Measurements from ENCODE around the gene KCNS1.

The KCNS1 gene

DNA sequence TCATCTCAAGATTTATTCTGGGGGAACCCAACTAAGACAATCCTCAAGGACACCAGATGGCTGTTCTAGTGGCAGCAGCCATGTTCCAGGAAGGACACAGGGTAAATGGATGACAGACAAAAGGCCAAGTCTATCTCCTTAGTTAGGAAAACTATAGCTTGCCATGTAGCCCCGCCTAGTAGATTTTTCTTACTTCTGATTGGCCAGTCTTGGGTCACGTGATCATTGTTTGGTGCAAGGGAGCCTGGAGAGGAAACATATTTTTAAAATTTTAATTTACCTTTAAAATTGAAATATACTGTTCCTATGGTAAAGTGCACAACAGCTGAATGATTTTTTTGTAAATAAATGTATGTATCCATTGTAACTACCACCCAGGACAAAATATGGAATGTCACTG lies 4.4 kb upstream of the KCNS1 start:
- no peak for DNase-seq

DNA sequence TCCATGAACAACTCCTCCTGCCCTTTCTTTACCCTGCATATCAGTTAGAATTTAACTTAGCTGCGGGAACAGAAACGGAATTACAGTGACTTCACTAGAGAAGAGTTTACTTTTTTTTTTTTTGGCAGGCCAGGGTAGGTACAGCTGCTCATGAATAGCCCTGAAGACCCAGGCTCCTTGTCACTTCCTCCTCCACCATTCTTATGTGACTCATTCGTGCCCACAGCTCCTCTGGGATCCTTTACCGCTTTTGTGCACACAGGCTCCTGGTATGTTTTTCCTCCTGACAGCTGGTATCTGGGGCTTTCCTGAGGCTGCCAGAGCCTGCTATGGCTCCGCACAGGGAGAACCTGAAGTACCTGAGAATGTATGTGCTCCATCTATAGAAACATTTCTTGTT lies 3.9 kb upstream of the KCNS1 start:
- no peak for DNase-seq

DNA sequence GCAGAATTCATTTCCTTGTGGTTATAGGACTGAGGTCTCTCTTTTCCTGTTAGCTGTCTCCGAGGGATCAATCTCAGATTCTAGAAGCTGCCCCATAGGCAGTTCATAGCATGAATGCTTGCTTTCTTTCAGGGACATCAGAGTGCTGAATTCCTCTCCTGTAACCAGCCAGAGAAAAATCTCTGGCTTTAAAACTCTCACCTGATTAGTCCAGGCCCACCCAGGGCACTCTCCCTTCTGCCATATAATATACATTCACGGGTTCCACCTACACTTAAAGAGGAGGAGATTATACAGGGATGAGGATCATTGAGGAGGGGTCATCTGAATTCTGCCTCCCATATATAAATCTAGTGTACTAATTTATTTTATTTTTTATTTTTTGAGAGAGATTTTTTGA lies 2.1 kb upstream of the KCNS1 start:
- DNase-seq = no peak

DNA sequence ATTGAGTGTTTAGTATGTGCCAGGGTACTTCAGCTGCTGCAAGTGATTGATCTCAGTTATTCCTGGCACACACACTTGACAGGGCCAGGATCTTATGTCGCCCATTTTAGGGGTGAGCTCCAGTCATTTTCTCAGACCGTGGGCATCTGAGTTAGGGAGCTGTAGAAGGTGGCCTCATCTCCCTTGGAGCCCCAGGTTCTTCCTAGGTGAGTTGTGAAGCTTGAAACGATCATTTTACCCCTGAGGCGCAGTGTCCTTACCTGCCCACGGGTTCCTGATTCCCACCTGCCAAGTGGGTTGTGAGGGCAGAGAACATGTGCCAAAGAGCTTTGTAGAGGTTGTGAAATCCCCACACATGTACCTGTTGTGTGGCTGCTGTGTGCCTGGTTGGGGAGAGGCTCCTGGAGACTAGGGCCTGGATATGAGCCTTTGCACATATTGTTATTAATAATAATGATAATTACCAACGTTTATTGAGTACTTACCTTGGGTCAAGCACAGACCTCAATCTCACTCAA lies 465 bp upstream of the KCNS1 start:
- DNase-seq = no peak

DNA sequence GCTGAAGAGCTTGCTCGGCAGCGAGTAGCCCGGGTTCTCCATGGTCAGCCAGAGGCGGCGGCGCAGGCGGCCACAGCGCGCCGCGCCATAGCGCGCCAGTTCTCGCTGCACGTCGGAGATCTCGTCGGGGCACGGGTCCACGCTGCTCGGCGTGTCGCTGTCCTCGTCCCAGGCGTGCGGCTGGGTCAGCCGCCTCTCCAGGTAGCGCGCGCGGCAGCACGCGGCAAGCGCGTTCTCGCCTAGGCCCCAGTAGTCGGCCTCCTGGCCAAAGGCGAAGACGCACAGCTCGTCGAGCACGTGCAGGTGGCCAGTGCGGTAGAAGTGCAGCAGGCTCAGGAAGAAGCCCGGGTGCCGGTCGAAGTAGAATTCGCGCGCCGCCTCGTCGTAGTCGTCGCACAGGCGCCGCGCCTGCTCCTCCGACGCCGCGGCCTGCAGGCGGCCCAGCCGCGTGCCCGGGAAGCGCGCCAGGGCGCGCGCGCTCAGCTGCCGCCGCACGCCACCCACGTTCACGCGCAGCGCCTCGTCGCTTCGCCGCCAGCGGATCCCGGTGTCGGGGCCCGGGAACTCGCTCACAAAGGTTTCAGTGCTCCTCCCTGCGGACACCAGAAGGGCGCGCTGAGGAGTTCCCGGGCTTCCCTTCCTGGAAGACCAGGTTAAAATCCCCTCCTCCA lies 2.7 kb downstream of the KCNS1 start:
- peak; percentile 42 for DNase-seq

DNA sequence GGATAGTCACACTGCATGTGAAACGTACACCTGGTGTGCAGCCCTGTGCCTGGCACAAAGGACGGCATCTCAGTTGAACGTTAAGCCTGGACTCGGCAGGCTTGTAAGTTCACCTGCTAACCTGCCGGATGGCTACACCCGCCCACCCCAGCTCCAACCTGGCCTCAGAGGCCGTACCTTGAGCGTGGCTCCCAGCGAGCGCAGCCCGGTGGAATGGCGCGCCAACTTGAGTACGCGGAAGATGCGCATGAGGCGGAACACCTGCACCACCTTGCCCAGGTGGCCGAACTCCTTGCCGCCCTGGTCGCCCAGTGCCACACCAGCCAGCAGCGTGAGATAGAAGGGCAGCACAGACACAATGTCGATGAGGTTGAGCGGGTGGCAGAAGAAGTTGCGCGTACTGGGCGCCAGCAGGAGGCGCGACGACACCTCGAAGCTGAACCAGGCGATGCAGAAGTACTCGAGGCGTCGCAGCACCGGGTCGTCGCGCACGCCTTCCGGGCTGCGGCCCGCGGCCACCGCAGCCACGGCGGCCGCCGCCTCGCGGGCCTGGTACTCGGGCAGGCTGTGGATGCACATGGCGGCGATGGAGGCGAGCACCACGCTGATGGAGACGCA lies 3.3 kb downstream of the KCNS1 start:
- DNase-seq = peak in 1 of 2 experiments; percentile 58

DNA sequence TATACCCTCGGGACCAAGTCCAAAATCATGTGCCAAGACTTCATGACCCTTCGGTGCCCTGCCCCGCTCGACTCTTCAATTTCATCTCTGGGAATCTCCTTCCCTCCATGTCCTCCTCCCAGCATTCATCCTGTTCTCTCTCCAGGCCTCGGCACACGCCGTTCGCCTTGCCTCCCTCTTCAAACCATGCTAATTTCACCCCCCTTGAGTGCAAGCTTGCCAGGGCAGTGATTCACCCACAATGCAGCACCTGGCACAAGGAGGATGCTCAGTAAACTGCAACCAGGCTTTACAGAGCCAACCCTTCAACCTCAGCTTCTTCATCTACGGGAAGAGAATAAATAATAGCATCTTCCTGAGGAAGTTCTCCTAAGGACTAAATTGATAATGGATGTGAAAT lies 4.1 kb downstream of the KCNS1 start:
- DNase-seq = no peak

DNA sequence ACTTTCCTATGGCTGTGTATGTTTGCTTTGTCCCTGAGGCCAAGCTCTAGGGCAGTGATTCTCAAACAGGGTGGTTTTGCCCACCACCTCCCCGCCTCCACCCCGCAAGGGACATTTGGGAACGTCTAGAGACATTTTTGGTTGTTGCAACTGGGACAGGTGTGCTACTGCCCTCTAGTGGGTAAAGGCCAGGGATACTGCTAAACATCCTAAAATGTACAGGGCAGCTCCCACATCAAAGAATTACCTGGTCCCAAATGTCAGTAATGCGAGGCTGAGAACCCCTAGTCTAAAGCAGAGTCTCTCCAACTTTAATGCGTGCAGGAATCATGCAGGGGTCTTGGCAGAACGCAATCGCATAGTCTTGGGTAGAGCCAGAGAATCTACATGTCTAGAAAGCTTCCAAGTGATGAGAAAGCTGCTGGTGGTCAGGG lies 5.1 kb downstream of the KCNS1 start:
- peak in 1 of 2 experiments; percentile 55 for DNase-seq

DNA sequence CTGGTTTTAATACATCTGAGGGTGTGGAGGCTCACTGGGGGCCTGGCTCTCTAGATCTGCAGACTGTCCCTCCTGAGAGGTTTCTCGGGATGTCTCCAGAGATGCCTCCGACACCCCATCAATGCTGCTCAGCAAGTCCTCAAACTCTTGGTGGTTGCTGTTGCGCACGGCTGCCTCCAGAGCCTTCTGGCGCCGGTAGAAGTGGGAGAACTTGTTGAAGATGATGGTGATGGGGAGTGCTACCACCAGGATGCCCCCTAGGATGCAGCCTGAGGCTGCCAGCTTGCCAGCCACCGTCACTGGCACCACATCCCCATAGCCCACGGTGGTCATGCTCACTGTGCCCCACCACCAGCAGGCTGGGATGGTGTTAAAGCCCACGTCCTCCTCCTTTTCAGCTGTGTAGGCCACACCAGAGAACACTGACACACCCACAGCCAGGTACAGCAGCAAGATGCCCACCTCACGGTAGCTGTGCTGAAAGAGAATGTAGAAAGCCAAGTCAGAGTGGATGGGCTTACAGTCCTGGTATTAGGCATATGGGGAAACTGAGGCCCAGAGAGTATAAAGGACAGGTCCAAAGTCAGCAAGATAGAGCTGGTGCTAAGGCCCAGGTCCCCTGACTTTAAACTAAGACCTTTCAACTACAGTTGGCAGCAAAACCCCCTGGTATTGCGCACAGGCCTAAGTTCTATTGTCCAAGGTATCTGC lies 5.9 kb downstream of the KCNS1 start:
- no peak for DNase-seq

DNA sequence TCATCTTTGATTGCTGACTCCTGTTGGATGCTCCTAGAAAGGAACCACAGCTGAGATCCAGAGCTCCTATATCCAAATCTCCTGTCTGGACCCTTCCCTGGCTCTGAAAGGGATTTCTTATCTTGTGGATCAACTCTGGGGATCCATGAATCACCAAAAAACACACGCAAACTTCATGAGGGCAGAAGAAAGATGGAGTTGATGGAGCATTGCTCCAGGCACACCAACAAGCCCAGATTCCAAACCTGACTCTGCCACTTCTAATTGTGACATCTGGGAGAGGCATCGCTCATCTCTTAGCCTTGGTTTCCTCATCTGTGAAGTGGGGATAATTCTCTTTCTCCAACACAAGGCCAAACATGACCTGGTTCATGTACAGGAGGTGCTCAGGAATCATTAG lies 6.7 kb downstream of the KCNS1 start:
- DNase-seq = no peak

DNA sequence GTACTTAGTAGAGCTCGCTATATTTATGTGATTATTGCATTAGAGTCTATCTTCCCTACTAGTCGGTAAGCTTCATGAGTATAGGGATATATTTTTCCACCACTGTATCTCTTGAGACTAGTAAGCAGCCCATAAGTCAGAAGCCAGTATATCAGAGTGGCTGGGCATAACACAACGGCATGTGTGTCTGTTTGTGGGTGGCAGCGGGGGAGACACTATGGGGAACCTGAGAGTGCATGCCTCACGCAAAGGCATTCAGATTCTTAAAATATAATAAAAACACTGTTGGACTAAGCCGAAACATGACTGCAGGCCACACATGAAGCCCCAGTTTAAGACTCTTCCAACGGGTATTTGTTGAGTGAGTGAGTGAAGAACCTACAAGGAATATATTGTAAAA lies 8.0 kb downstream of the KCNS1 start:
- no peak for DNase-seq

DNA sequence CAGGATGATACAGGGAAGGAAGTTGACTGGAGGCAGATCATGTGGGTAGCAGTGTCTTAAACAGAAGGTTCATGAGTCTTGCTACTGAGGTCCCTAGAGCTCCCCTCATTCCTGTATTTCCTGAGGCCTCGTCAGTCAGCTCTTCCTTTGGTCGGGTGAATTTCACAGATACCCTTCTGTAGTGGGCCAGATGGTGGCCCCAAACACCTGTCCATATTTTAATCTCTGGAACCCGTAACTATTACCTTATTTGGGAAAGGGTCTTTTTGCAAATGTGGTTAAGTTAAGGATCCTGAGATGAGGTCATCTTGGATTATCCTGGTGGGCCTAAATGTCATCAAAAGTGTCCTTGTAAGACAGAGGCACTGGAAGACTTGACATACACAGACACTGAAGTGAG lies 9.6 kb downstream of the KCNS1 start:
- DNase-seq = peak in 1 of 2 experiments; percentile 72

DNA sequence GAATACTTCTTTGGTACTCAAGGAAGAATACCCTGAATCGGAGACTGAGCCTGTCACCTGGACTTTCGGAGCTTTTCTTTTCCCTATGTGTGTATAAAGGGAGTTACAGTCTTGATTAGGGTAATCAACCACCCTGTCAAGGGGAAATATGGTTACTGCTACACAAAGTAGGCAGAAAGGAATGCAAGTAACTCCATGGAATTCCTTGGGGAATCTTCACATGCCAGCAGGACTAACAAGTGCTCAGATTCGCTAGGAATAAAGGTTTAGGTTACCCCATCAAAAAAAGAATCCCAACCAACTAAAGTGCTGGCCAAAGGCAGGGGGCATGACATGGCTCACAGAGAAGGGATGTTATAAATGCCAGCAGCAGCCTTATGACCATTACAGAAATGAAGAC lies 10.4 kb downstream of the KCNS1 start:
- no peak for DNase-seq

DNA sequence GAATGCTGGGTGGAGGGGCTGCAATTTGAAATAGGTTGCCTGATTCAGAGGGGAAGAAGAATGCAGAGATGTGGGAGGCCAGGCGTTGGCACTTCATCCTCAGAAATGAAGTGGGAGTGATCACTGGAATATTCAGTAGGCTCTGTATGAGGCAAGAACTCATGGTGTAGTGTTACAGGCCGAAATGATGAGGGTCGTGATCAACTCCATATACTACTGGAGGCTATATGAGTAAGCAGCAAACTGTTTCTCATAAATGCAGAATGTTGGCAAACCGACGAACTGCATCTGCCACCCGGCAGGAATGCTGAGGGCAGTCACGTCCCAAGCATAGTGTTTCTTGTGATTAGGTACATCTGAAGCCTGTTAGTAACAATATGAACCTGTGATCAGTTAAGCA lies 12.7 kb downstream of the KCNS1 start:
- DNase-seq = no peak

DNA sequence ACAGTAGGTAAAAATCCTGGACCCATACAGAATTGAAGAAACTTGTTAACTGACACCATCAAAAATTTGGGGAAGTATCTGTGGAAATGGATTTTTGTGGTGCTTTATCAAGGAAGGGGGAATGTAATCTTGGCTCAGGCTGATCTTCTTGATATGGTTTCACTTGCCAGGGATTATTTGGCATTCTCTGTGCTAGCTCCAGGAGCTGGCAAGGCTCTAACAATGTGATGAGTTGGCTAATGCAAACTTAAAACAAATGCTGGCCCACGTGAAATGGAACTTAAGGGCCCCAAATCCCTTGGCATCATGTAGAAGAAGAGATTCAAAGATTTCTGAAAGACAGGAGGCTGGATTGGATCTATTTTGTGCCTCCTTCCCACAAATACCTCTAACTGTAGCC lies 13.1 kb downstream of the KCNS1 start:
- DNase-seq = no peak

DNA sequence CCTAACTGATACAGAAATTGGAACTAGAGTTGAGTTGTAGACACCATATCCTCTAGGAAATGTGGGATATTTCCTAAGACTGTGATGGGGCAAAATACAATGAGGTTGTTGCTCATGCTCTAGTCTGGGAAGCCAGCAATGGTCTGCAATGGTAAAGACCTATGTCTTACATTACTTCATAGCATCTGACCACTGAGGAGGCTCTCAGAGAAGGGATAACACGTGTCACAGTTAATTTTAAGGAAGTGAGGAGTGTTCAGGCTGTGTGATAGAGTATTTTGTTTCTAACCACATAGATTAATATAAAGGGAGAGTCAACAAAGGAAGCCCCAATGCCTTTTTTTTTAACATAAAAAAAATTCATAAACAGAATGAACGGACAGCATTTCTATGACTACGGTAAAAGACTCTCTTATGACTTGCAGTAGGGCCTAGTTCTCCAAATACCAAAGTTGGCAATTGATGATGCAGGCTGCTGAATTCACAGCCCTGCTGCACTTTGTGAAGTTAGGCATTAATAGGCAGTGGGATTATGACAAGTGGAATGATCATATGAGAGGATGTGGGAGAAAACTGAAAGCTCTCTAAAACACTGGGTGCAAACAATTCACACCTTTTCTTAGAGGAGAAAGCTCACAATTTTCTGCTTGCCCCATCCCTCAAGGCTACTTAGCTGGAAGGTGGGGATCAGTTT lies 13.7 kb downstream of the KCNS1 start:
- DNase-seq = no peak

DNA sequence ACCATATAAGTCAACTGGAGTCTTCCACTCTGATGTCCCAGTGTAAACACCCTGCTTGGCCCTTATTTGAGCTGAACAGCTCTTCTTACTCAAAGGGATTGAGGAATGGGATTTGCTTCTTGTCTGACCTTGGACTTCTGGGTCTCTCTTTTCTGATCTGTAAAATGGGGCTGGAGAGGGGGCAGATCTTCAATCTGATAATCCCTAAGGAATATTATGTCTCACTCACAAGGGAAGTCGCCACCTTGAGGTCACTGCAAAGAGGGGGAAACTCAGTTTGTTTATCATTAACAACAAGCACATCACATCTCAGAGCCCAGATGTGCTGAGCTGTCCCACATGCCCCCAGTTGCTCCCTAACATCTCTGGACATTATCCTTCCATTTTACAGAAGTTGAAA lies 15.1 kb downstream of the KCNS1 start:
- DNase-seq = no peak

DNA sequence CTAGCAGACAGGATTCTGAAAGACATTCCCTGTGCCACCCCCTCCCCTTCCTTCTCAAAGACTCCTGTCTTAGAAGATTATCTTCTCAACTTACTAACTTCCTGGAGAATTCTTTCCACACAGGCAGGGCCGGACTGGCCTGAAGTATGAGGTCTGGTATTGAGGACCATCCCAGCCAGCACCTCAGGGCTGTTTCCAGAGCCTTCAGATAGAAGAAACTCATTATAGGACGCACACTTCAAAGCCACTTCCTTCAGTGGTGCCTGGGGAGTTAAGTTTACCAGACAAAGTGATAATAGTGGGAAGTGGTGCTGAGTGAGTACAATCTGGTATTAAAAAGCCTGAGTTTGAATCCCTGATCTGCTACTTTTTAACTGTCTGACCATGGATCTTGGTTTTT lies 15.6 kb downstream of the KCNS1 start:
- DNase-seq = no peak

DNA sequence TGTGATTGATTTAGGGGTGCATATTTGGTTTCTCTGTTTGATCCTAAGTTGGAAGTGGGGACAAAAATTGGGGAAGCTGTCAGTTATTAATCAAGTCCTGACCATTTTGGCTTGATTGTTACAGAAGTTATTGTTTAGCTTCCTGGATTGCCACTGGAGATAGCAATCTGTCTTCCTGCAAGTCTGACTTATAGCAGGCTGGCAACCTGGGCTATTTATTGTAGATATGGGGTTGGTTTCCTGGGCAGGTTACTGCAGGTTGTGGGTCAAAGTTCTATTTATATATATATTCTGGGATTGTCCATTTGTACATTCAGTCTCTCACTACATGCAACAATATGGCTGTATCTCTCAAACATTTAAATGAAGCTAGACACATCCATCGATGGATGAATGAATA lies 17.8 kb downstream of the KCNS1 start:
- no peak for DNase-seq

DNA sequence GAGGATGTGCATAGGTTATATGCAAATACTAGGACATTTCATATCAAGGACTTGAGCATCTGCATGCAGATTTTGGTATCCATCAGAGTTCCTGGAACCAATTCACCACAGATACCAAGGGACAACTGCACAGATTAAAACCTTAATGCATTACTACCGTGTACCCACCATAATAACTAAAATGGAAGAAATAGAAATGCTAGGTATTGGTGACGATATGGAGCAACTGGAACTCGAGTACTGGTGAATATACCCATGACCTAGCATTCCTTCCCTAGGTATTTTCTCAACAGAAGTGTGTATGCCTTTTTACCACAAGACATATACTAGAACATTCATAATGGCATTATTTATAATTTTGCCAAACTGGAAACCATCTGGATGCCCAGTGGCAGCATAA lies 18.5 kb downstream of the KCNS1 start:
- no peak for DNase-seq

DNA sequence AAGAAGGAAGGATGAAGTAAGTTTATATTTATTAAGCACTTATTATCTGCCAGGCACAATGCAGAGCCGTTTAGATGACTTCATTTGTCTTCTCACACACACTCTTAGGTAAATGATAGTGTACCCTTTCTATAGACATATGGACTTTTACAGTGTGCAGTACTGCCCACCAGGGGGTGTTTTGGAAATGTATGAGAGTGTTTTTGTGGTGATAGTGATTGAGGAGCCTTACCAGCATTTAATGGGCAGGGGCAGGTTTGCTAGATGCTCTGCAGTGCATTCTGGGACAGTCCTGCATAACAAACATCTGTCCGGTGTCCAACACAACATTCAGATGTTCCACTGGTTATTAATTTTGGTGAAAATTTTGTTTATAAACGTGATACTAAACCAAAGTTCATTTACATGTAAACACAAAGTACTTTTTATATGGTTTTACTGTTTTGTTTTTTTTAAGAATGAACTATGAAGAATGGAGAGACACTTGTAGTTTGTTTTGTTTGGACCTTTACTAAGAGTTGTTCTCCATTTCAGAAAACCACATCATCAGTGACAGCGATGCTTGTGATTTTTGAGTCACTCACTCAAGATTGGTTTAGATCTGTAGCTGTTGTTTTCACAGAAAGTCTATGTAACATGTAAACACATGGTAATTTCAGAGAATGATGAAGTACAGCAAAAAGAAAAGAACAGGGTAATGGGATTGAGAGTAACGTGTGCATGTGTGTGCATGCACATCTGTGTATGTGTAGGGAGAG lies 19.9 kb downstream of the KCNS1 start:
- peak; percentile 8 to 44 for DNase-seq

DNA sequence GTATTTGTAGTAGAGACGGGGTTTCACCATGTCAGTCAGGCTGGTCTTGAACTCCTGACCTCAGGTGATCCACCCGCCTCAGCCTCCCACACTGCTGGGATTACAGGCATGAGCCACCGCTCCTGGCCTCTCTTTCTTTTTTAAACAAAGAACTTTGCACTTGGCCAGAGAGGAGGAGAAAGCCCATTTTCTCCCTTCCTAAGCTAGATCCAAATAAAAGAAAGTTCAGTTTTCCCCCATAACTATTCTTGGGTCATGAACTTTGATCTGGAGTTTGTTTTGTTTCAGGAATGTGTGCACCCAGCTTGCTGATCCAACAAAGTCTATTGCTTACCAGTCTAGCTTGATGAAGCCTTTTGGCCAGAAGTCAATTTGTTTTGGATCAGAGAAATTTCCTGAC lies 23.4 kb downstream of the KCNS1 start:
- no peak for DNase-seq

DNA sequence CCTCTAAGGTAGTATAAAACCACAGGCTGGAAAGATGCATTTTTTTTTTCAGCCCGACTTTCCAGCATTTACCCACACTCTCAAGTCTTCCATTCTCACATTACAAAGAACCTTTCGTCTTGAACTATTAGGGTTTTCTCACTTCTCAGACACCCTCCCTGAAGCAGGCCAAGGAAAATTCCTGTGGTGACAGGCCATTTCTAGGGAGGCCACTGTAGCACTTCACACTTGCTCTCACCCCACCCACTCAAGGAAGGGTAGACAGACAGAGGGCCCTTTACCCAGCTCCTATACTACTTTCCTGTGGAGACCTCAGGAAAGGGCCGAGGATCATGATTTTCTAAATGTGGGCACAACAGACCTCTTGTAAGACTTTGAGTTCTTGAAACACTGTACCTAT lies 27.7 kb downstream of the KCNS1 start:
- DNase-seq = no peak
